Nasal cavity respiratory epithelium epithelial cell of viscerocranial mucosa (primary cell): ENCODE results near the gene SYTL1. TPM values are rescaled to one million over a fixed set of nuclear protein-coding genes. Genes with fewer than 3 reads are reported as not detected.

Source experiments
- total RNA-seq: library from RNA; depleted of rRNA; stranded (reverse); fragments of >200 nt; gene quantifications from 2 replicates; pipeline ENCODE4 v1.2.3, GENCODE V29; 2014

SYTL1 gene, protein sequence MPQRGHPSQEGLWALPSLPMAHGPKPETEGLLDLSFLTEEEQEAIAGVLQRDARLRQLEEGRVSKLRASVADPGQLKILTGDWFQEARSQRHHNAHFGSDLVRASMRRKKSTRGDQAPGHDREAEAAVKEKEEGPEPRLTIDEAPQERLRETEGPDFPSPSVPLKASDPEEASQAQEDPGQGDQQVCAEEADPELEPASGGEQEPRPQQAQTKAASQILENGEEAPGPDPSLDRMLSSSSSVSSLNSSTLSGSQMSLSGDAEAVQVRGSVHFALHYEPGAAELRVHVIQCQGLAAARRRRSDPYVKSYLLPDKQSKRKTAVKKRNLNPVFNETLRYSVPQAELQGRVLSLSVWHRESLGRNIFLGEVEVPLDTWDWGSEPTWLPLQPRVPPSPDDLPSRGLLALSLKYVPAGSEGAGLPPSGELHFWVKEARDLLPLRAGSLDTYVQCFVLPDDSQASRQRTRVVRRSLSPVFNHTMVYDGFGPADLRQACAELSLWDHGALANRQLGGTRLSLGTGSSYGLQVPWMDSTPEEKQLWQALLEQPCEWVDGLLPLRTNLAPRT
- total RNA-seq, result 40.3 and 78.8 TPM in 2 replicates

DNA sequence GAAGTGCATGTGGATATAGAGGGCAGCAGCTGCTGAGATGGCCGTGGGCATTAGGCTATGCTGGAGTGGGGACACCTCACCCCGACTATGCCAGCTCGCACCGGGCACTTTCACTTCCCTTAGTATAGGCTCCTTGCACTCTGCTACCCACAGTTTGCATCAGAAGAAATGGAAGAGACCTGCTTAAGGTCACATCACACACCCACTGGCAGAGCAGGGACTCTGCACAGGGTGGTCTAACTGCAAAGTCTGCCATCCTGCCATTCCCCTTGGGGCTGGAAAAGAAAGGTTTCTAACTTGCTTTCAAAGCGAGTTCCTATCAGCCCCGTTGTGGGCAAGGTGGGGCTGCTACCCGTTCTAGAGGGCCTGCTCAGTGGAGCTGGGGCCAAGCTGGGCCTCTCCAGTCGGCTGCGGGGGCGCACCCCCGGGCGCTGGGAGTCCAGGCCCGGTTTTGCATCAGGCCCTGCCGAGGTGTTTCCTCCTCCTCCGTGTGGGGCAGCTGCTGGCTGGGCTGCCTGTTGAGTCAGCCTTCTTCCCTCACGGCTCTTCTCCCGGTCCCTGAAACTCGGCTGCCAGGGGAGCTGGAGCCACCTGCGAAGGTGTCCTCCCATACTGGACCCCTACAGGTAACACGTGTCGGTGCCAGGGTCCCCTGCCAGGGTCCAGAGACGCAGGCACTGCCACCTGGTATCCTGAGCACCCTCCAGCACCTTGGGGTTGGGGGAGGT is at the start of gene SYTL1:
TSS of gene SYTL1 (plus strand) at position 498 of the 728 bp plus-strand sequence. CDS start 3,313 bp downstream, outside the sequence.

DNA sequence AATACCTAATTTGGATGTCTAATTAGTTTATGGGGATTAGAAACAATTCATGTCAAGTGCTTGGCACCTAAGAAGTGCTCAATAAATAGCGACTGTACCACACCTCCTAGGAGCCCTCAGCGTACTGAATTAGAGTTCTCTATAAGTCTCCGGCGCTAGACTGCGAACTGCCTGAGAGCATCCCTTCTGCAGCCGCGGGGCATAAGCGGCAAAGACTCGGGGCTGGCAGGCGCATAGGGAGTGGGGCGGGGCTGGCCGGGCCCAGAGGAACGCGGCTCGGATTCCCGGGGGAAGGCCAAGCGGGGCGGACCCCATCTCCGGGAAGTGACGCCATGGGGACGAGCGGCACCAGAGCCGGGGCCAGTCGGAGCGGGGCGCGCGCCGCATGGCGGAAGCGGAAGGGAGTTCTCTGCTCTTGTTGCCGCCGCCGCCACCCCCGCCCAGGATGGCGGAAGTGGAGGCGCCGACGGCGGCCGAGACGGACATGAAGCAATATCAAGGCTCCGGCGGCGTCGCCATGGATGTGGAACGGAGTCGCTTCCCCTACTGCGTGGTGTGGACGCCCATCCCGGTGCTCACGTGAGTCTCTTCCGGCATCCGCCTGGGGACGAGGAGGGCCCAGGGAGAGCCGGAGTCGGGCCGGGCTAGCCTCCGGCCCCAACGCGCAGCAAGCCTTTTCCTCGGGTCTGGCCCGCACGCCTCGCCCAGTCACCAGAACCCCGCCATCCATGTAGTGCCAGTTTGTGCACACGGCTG is 19.8 kb upstream of the SYTL1 start, which contains the start of gene TMEM222:
TSS of gene TMEM222 (plus strand) at position 351 of the 756 bp plus-strand sequence. CDS start at position 386, 35 bp downstream.

DNA sequence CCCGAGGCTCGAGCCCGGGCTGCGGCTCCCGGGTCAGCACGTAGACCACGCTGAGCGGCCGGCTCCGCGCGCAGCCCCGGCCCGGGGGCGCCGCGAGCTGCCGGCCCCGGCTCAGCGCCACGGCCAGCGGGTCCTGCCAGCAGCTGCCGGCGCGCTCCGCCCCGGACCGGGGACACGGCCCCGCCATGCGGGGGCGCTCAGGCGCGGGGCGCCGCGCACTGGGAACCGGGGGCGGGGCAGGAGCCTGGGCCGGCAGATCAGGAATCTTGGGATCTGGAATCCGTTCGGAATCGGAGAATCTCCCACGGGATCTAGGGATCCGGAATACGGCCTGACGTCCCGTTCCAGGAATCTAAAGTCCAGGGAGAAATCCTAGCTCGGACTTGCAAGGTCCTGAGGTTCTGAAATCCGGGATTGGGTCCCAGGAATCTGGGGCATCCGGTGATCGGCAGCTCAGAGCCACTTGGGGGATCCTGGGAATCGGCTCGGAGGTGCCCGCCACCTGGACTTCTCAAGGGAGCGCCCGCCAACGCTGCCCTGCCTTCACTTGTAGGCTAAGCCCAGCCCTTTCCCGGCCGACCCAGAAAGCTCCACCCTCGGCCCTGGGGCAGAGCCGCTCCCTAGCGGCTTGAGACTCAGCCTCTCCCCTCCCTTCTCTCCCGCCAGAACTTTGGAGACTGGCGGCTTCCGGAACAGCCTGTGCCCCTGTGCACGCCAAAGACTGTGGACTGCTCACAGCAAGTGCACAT is 24.8 kb downstream of the SYTL1 start, which contains the start of gene MAP3K6:
TSS of gene MAP3K6 (minus strand) at position 551 of the 749 bp plus-strand sequence. CDS start at position 187, 364 bp downstream.

DNA sequence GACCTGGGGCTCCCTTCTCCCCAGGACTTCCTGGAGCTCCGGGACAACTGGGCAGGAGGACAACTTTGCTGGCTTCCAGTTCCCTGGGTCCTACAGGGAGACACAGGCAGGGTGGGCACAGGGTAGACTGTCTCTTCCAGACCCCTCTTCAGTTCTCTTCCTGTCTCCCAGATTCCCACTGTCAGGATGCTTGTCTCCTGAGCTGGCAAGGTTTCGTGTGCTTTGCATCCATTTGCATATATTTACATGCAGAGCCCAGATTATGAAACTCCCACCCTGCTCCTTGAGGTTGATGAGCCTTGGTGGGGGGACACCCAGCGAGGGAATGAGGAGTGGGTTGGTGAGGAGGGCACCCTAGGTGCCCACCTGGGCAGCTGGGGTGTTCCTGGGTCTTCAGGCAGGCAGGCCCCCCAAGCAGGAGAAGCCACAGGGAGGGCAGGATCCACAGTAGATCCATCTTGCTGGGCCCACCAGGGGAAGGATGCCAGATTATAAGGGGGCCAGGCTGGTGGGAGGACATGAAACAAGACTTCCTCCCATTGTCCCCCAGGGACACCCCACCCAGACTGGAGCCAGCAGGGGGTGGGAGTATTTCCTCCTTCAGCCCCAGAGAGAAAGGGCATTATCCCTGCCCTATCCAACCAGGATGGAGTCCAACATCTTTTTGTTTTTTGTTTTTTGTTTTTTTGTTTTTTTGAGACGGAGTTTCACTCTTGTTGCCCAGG is 32.7 kb downstream of the SYTL1 start, which contains the start of gene FCN3:
TSS of gene FCN3 (minus strand) at position 463 of the 725 bp plus-strand sequence. CDS start at position 457, 6 bp downstream.

DNA sequence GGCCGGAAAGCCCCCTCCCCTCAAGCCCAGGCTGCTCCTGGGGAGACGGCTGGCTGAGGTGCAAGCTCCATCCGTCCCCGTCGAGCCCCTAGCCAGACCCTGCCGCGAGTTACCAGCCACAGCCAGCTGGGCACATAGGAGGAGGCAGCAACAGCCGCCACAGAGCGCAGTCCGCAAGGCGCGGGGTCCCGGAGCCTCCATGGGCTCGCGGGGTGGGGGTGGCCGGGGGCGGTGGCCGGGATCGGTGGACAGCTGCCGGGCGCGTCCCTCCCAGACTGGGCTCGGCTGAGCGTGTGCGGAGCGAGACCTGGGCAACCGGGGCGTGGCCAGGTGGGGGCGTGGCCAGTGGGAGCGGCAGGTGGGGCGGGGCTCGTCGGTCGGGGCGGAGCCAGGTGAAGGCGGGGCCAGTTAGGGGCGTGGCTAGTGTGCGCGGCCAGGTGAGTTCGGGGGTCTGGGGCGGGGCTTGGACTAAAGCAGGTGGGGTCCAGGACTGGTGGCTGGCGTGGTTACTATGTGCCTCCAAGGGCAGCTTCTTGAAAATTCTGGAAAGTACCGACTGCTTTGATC is 41.3 kb downstream of the SYTL1 start, which contains the start of gene CD164L2:
TSS of gene CD164L2 (minus strand) at position 295 of the 567 bp plus-strand sequence. CDS start at position 201, 94 bp downstream.

DNA sequence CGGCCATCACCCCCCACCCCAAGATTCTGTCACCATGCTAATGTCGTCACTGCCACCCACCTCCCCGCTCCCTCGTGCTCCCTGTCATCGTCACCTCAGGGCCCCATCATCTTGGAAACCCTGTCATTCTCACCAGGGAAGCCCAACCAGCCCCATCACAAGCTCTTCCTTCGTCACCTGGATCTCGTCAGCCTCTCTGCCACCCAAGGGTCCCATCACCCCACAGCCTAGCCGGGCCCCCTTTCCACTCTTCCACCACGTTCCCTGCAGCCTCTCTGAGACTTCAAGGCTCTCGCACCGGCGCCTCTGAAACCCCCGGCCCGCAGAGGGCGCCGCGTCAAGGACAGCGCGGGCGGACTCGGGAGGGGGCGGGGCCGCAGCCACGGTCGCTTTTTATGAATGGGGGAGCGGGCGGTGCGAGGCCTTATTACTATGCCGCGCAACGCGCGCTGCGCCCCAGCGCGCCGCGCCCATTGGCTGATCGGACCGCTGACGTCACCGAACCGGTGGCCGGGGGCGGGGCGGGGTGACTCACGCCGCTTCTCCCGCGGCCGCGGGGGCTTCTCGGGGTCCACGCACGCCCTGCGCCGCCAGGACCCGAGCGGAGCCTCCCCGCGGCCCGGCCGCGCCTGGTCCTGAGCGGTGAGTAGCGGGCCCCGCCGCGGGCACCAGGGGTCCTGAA is 50.4 kb downstream of the SYTL1 start, which contains the start of gene GPR3:
TSS of gene GPR3 (plus strand) at position 527 of the 682 bp plus-strand sequence. CDS start 1,177 bp downstream, outside the sequence.

Other genes starting within 250 kb of the SYTL1 start
- 10.9 and 78.4 TPM in 2 replicates for gene SLC9A1, start 186.9 kb upstream of the SYTL1 start, total RNA-seq
- gene WDTC1, start 107.4 kb upstream of the SYTL1 start, total RNA-seq, result 18.8 and 41.9 TPM in 2 replicates
- gene TMEM222, start 19.9 kb upstream of the SYTL1 start, total RNA-seq, result 12.3 and 17.9 TPM in 2 replicates
- 14.7 and 29.0 TPM in 2 replicates for gene MAP3K6, start 24.9 kb downstream of the SYTL1 start, total RNA-seq
- 0.21 TPM in 1 of 2 replicates, not detected in the other for gene FCN3, start 32.8 kb downstream of the SYTL1 start, total RNA-seq
- 0.34 and 1.4 TPM in 2 replicates for gene CD164L2, start 41.3 kb downstream of the SYTL1 start, total RNA-seq
- under 0.01 TPM in 2 replicates for gene GPR3, start 50.6 kb downstream of the SYTL1 start, total RNA-seq
- gene WASF2, start 148.1 kb downstream of the SYTL1 start, total RNA-seq, result 28.7 and 63.1 TPM in 2 replicates